Muscle of back (tissue), 11 donors: ENCODE data around the gene C1orf116. TPM values are rescaled to one million over a fixed set of nuclear protein-coding genes. Genes with fewer than 3 reads are reported as not detected.
A peak's percentile ranks its signal among the peaks of the same experiment; 100 is the strongest.

Source experiments
- DNase-seq, 3 donors: peaks; one replicate each; pipeline versions ENCODE4 v3.0.0 to v3.0.0-alpha.2; 2013
- polyA plus RNA-seq, 10 donors: library from polyadenylated mRNA; unstranded; fragments of 120-200 nt; gene quantifications; one replicate each; pipeline ENCODE4 v1.2.1, GENCODE V29; 2013; ENCODE audit not compliant: insufficient read length in 10 of 10

The C1orf116 gene
- polyA plus RNA-seq, 10 donors, result 0.06 to 3.1 (median 0.11) TPM

DNA sequence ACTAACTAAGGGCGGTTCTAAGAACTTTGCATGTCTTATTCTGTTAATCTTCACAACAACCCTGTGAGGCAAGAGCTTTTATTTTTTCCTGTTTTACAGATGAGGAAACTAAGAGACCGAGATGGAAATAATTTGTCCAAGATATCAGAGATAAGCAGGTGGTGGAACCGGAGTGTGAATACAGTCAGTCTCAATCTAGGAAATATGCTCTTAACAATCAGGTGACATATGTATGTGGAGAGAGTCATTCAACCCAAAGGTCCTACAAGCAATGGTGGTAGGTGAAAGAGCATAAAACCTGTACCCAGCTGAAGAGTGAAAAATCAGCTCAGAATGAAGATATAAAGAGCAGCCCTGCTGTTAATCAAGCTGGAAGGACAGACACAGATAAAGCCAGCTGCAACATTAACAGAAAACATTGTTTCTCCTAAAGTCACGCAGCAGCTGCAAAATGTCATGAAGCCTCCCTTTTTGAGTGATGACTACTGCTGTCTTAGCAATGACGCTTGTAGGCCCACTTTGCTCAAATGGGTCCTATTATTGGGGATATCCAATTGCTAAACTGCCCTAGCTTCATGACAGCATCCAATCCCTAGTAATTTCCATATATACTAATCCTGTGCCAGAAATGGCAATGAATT, 31.8 kb downstream of the C1orf116 start:
- no peak for DNase-seq

DNA sequence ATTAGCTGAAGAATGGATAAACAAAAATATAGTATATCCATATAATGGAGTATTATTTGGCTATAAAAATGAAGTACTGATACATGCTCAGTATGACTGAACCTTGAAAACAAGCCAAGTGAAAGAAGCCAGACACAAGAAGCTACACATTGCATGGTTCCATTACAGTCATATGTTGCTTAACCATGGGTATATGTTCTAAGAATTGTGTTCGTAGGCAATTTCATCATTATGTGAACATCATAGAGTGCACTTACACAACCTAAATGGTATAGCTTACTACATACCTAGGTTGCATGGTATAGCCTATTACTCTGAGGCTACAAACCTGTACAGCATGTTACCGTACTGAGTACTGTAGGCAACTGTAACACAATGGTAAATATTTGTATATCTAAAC, 33.7 kb downstream of the C1orf116 start:
- no peak for DNase-seq

DNA sequence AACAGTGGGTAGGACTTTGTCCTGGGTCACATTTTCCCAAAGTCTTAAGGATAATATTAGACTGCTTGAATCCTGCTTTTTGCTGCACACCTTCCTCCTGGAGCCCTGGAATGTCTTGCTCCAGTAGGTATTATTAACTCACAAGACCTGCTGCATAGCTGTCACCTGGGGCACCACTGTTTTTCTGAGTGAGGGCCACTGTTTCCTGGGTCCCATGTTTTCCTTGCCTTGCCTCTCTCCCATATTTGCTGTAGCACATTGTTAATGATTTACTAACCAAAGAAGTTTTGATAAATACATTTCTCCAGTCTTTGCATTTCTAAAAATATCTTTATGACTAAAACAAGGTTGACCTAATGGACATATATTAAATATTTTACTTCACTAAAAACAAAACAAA, 39.8 kb downstream of the C1orf116 start:
- DNase-seq, result no peak

DNA sequence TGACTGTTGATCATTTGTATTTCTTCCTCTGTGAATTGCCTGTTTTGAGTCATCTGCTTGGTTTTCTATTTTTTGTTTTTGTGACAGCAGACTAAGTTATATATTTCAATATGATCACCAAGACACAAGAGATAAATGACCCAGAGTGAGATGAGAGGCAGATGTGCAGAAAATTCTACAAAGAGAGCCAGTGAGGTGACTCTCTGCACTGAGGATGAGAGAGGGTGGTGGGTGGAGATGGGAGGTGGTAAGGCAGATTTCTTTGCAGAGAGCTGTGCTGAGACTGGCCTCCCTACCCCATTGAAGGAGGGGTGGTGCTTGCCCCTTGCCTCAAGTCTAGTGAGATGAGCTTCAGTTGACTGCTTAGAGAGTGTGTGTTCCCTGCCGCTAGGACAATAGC, 44.7 kb downstream of the C1orf116 start:
- DNase-seq, result no peak

DNA sequence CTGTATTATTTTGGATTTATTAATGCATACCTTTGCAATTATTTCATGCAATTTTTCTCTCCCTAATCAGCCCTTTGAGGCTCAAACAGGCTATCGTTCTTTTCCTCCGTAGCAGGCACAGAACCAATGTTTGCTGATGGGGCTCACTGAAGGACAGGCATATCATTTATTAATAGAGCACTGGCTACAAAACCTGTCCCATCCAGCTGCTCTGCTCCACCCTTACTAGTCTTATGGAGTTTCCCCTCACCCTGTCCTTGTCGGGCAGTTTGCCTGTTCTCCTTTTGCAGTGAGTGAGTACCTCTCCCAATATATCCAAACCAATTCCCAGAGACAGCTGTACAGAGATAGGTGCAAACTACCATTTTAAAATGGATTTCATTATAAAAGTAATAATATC, 45.7 kb downstream of the C1orf116 start:
- DNase-seq, result no peak

DNA sequence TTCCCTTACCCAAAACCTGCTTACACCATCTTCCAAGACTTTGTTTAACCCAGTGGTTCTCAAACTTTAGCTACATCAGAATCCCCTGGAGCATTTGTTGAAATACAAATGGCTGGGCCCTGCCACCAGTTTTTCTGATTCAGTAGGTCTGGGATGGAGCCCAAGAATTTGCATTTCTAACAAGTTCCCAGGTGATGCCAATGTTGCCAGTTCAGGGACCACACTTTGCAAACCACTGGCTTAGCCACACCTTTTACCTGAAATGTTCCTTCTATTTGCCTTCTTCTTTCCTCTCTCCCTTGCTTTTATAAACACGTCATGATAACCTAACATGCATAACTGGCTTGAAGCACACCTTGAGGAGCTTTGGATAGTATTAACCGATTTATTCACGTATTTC, 46.2 kb downstream of the C1orf116 start:
- no peak for DNase-seq

DNA sequence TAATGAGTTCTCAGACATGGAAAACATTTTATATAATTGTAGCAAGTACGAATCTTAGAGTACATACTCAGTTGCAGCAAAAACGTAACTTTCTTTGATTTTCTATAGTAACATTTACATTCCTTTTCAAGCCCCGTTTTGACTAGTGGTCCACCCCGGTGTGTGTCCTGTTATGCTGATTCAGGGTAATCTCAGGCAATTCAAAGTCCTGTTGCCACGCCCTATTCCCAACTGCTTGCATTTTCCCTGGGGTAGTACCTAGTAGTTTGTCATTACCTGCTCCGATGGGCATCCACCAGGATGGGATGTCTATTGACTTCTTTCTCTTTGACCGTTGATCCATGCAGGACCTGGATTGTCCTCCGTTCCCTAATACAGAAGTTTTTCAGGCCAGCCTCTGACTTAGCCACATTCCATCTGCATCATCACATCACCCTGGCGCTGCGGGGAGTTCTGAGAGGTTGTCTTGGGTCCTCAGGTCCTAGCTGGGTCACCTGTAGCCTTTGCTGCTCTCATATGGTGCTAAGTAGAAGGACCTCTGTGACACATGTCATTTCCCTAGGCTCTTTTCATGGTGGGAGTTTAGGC, 47.3 kb downstream of the C1orf116 start:
- no peak for DNase-seq

DNA sequence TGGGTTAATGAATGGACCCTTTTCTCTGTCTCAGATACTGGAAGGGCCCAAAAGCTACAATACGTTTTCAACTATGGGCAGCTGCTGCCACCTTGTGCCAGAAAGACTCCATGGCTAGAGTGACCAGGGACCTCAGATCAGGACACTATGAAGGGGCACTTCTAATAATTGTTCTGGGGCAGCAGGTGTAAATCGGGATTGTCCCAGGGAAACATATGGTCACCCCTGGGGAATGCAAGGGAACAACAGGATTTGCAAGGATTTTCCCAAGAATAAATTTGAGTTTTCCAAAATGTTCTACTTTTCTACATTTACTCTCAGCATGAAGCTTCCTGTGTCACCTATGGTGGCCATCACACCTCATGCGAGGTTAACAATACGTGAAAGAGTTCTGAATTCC, 50.3 kb downstream of the C1orf116 start:
- peak; percentile 12 to 42 (median 25) for DNase-seq

DNA sequence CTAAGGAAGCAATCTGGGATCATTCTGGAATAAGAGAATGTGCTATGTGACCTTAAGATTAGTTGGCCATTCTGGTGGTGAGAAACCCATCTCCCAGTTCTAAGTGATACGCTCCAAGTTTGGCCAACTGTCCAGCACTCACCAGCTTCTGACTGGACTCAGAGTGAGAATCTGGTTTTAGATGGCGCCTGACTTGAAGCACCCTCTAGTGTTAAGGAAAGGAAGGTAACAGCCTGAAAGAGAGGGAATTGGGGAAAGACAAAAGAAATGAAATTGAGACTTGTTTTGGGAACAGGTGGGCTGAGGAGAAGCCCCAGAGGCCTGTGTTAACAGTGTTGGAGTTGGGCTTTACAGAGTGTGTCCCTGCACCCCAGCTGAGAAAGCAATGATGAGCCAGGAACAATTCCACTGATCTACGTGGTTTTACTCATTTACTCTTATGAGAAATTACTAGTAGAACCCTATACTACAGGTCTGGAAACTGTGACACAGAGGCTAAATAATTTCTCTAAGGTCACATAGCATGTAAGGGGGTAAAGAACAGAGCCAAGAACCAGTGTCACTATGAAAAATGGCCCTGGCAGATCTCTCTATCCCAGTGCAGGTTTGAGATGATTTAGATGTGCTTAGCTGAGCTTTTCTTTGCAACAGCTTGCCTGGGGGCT, 53.0 kb downstream of the C1orf116 start:
- no peak for DNase-seq

DNA sequence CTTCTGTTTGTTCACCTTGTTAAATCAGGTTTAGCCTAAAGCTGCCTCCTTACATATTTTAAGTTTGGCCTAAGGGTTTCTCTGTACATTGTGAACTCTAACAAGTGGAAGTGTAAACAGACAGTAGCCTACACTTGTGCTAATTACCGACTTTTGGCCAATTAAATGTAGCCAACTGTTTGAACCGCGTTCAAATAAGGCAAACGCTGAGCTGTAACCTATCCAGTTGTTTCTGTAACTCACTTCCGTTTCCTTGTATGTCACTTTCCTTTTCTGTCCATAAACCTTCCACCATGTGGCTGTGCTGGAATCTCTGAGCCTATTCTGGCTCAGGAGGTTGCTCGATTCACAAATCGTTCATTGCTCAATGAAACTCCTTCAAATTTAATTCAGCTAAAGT, 54.3 kb downstream of the C1orf116 start:
- no peak for DNase-seq

DNA sequence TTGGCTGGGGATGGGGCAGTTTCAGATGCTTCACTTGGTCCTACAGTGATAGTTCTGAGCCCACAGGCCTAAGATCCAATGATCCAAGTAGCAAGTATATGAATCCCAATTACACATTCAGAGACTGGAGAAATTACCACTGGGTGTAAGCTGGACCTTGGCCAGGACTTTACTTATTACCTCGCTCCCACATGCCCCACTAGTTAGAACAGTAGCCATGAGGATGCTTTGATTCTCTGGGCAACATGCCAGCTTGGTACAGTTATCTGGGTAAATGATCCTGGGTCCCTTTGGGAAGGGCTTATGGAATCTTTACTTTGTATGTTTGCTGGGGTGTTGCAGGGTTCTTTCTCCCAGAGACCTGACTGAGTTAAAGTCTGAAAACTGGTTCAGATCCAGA, 57.2 kb downstream of the C1orf116 start:
- DNase-seq, result no peak

DNA sequence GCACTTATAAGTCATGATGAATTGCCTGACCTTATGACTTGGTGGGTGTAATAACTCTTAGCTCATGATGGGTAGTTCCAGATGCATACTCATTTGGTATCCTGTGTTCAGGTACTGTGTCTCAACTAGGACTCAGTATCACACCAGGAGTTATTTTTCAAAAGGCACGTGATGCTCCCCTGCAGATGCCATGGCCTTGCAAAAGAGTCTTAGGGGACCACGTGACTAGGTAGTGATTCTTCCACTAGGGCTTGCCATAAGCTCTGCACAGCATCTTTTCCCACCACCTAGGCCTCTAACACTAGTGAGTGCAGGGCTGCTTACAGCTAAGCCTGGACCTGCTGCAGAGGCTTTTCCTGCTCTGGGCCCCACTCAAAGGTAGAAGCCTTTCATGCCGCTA, 58.4 kb downstream of the C1orf116 start:
- no peak for DNase-seq

DNA sequence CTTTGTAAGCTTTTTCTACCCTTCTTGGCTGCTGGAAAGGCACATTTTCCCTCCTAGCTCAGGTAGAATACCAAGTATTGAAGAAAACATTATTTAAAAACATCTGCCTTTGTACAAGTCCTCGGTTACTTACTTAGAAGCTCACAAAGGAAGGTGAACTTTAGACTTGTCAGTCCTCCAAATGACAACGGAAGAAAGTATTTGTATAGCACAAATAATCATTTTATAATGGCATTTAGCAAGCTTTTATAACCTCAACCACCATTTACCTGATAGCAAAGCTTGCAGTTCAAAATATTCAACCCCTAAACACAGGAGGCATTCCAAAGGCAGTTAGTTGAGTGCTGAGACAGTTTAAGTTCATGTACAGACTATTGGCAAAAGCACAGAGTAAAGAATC, 59.8 kb downstream of the C1orf116 start:
- no peak for DNase-seq

DNA sequence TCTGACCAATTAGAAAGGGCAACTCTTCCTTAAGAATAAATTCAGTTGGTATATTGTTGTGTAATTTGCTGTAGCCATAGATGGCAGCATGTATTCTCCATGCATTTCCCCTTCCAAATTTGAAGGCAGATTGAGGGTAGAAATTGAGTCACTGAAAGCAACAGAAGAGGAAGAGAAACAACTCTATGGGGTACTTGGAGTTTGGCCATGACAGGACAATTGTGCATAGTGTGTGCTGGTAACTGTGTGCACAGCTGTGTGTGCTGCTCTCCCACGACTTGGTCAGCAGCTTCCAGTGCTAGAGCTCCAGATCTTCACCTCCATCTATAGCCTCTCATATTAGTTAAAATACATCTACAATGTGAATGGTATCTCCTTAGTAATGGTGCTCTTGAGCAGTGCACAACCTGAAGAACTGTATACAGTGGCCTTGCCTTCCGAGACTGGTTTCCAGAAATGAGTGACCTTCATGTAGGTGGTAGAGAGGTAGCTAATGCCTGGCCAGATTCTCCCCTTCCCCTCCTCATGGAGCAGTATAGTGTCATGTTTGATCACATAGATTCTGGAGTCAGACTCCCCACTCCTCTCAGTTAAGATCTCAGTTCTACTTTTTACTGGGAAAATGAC, 61.4 kb downstream of the C1orf116 start:
- no peak for DNase-seq

DNA sequence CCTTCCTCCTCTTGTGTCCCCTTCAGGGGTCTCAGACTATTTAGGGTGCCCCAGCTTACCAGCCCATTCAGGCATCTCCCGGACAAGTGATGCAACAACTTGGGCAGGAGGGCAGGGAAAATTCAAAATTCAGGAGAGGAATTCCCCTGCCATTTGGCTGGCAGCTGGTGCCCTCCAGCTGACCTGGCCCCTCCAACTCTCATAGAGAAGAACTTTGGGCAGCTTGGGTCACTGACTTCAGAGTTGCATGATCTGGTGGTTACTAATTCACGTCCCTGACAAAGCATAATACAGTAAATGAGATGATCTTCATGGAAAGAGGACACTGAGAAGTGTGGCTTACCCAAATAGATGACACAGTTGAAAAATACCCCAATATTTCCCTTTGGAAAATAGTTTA, 62.1 kb downstream of the C1orf116 start, which contains the start of gene FCAMR:
TSS of gene FCAMR (minus strand) at position 15 of the 400 bp plus-strand sequence. CDS start 335 bp downstream, outside the sequence.
- DNase-seq, result no peak

DNA sequence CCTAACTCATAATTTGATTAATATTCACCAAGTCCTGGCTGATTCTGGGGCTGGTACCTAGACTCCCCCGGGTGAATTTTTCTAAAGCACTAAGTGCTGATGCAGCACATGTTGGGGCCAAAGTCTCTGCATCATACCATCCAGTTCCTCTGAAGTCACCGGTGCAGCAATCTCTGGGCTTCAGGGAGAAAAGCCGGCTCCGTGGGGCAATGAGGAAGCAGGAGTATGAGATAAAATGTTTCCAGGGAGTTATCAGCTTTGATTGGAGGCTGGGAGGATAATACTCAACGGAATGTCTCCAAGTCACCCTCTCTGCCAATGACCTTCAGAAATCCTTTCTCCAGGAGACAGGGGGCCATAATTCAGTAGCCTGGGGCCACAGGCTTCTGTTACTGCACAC, 63.5 kb downstream of the C1orf116 start:
- DNase-seq, result no peak

Other genes starting within 250 kb of the C1orf116 start
- gene IL20, start 167.1 kb downstream of the C1orf116 start, polyA plus RNA-seq, result not detected
- 1 to 10 TPM in 1 of 10 donors, under 1 TPM in 7, not detected in 2; 0.10 to 1.6 (median 0.16) TPM for gene IL24, start 135.3 kb downstream of the C1orf116 start, polyA plus RNA-seq
- gene FCMR, start 110.8 kb downstream of the C1orf116 start, polyA plus RNA-seq, result 10 to 100 TPM in 1 of 10 donors, 1 to 10 TPM in 8, under 1 TPM in 1; 0.88 to 10.6 (median 1.4) TPM
- gene PIGR, start 86.3 kb downstream of the C1orf116 start, polyA plus RNA-seq, result under 1 TPM in 2 of 10 donors, not detected in 8; 0.03 to 0.04 TPM
- not detected for gene FCAMR, start 62.3 kb downstream of the C1orf116 start, polyA plus RNA-seq
- gene YOD1, start 18.5 kb upstream of the C1orf116 start, polyA plus RNA-seq, result 1 to 10 TPM; 6.0 to 8.9 (median 7.0) TPM
- 1 to 10 TPM; 4.5 to 8.8 (median 7.0) TPM for gene PFKFB2, start 20.5 kb upstream of the C1orf116 start, polyA plus RNA-seq
- under 1 TPM; 0.13 to 0.79 (median 0.37) TPM for gene C4BPB, start 56.1 kb upstream of the C1orf116 start, polyA plus RNA-seq
- under 1 TPM; 0.14 to 0.81 (median 0.36) TPM for gene C4BPA, start 71.5 kb upstream of the C1orf116 start, polyA plus RNA-seq